Measurements from ENCODE around the gene FGFR2.

FGFR2 gene

GRCh38 chr10:121536310-121536913 lies 61.8 kb downstream of the FGFR2 start:
- no peak for TF ChIP-seq PPARA (CRISPR knock-in tag; IDR thresholded peaks at IDR 0.05; ENCODE audit: borderline replicate concordance)
- TF ChIP-seq CSRNP3 (CRISPR knock-in tag; IDR thresholded peaks at IDR 0.05): no peak
- TF ChIP-seq ZNF565 (CRISPR knock-in tag; conservative IDR thresholded peaks at IDR 0.05; ENCODE audit: low read depth): no peak
- TF ChIP-seq PATZ1 (CRISPR knock-in tag; IDR thresholded peaks at IDR 0.05; ENCODE audit: borderline replicate concordance): no peak
- TF ChIP-seq CSDC2 (CRISPR knock-in tag; IDR thresholded peaks at IDR 0.05): no peak
- TF ChIP-seq SNAI2 (CRISPR knock-in tag; IDR thresholded peaks at IDR 0.05): no peak
- no peak for TF ChIP-seq RARB (CRISPR knock-in tag; IDR thresholded peaks at IDR 0.05)
- no peak for TF ChIP-seq CREB5 (CRISPR knock-in tag; IDR thresholded peaks at IDR 0.05; ENCODE audit: low read depth)
- TF ChIP-seq ZNF70 (CRISPR knock-in tag; IDR thresholded peaks at IDR 0.05): no peak
- TF ChIP-seq GLIS3 (CRISPR knock-in tag; IDR thresholded peaks at IDR 0.05): no peak
- ATAC-seq: no peak

- no peak for TF ChIP-seq ZC3H10 (CRISPR knock-in tag; IDR thresholded peaks at IDR 0.05)
- TF ChIP-seq ZFP30 (CRISPR knock-in tag; IDR thresholded peaks at IDR 0.05): no peak
- TF ChIP-seq OSR1 (CRISPR knock-in tag; IDR thresholded peaks at IDR 0.05): no peak
- TF ChIP-seq TCF4 (CRISPR knock-in tag; IDR thresholded peaks at IDR 0.05; ENCODE audit: borderline replicate concordance): no peak
- no peak for TF ChIP-seq ISL1 (CRISPR knock-in tag; IDR thresholded peaks at IDR 0.05)
- TF ChIP-seq BACH2 (CRISPR knock-in tag; IDR thresholded peaks at IDR 0.05; ENCODE audit: borderline replicate concordance): no peak
- TF ChIP-seq CSRNP3 (CRISPR knock-in tag; IDR thresholded peaks at IDR 0.05): no peak
- no peak for TF ChIP-seq PATZ1 (CRISPR knock-in tag; IDR thresholded peaks at IDR 0.05; ENCODE audit: borderline replicate concordance)
- no peak for TF ChIP-seq ZNF8 (CRISPR knock-in tag; IDR thresholded peaks at IDR 0.05)
- no peak for TF ChIP-seq TOX (CRISPR knock-in tag; IDR thresholded peaks at IDR 0.05; ENCODE audit: borderline replicate concordance)
- no peak for ATAC-seq
Measured at GRCh38 chr10:121535381-121535780, 62.9 kb downstream of the FGFR2 start.

GRCh38 chr10:121532292-121532864 lies 65.9 kb downstream of the FGFR2 start:
- TF ChIP-seq CREB5 (CRISPR knock-in tag; IDR thresholded peaks at IDR 0.05; ENCODE audit: low read depth): no peak
- no peak for TF ChIP-seq TSHZ2 (CRISPR knock-in tag; IDR thresholded peaks at IDR 0.05)
- TF ChIP-seq CSRNP3 (CRISPR knock-in tag; IDR thresholded peaks at IDR 0.05): no peak
- TF ChIP-seq PPARA (CRISPR knock-in tag; IDR thresholded peaks at IDR 0.05; ENCODE audit: borderline replicate concordance): no peak
- no peak for TF ChIP-seq ISL1 (CRISPR knock-in tag; IDR thresholded peaks at IDR 0.05)
- no peak for TF ChIP-seq ZNF565 (CRISPR knock-in tag; conservative IDR thresholded peaks at IDR 0.05; ENCODE audit: low read depth)
- TF ChIP-seq ZFP30 (CRISPR knock-in tag; IDR thresholded peaks at IDR 0.05): no peak
- TF ChIP-seq OSR1 (CRISPR knock-in tag; IDR thresholded peaks at IDR 0.05): no peak
- TF ChIP-seq PATZ1 (CRISPR knock-in tag; IDR thresholded peaks at IDR 0.05; ENCODE audit: borderline replicate concordance): no peak
- TF ChIP-seq ESRRG (CRISPR knock-in tag; IDR thresholded peaks at IDR 0.05): no peak
- ATAC-seq: no peak

Data from SK-N-SH treated with all-trans-retinoic acid at 6 μM for 48 hours (cell line).